K562 (cell line): Measurements from ENCODE around the gene UFSP1. TPM values are rescaled to one million over a fixed set of nuclear protein-coding genes. Genes with fewer than 3 reads are reported as not detected.

Source experiments
- BRD4 ChIP-seq: fragments of 200-600 bp; sonication (generic); IDR thresholded peaks from 2 replicates; pipeline ENCODE4 v1.6.1; 2017; ENCODE audit warnings: inconsistent platforms
- CGGBP1 ChIP-seq: fragments of 250-450 bp; sonication (Bioruptor Pico); IDR thresholded peaks from 2 replicates; pipeline ENCODE4 v1.9.0; 2021; ENCODE audit warnings: mild to moderate bottlenecking
- DACH1 ChIP-seq: fragments of 450-650 bp; IDR thresholded peaks from 2 replicates; pipeline ENCODE4 v1.6.1; 2018; ENCODE audit not compliant: partially characterized antibody
- E2F6 ChIP-seq, 2 experiments: IDR thresholded peaks; 2 replicates each; pipeline ENCODE4 v1.6.1; 2011; ENCODE audit warnings: borderline replicate concordance in 1 of 2, control low read depth in 1 of 2, low read depth in 1 of 2, low read length in 1 of 2, mild to moderate bottlenecking in 1 of 2, mixed read lengths in 1 of 2, moderate library complexity in 1 of 2; ENCODE audit not compliant: insufficient read depth in 1 of 2, insufficient read length in 1 of 2, poor library complexity in 1 of 2, severe bottlenecking in 1 of 2; ENCODE audit errors: extremely low read depth in 1 of 2
- KDM2B ChIP-seq: fragments of 250-450 bp; sonication (Bioruptor Pico); IDR thresholded peaks from 2 replicates; pipeline ENCODE4 v1.8.0; 2021; ENCODE audit warnings: mild to moderate bottlenecking, moderate library complexity
- MAZ ChIP-seq, 2 experiments: fragments of 450-650 bp in 1 of 2; sonication (generic) in 1 of 2; formaldehyde crosslinking; IDR thresholded peaks in 1 of 2; conservative IDR thresholded peaks in 1 of 2; 2 replicates each; pipeline versions ENCODE4 v1.4.0 to v1.5.0; 2020; ENCODE audit warnings: mild to moderate bottlenecking in 1 of 2, missing genetic modification reagents in 1 of 2
- NFXL1 ChIP-seq: fragments of 450-650 bp; formaldehyde crosslinking; IDR thresholded peaks from 2 replicates; pipeline ENCODE4 v1.4.0; 2021; ENCODE audit warnings: mild to moderate bottlenecking
- NR3C1 ChIP-seq: sonication (generic); formaldehyde crosslinking; IDR thresholded peaks from 2 replicates; pipeline ENCODE4 v1.8.1; 2022; ENCODE audit warnings: missing genetic modification reagents
- PCBP2 ChIP-seq: fragments of 200-400 bp; formaldehyde crosslinking; IDR thresholded peaks from 2 replicates; pipeline ENCODE4 v1.6.1; 2018; ENCODE audit warnings: low read length, low read depth, mild to moderate bottlenecking, moderate library complexity; ENCODE audit not compliant: poor library complexity, severe bottlenecking
- PHB ChIP-seq: fragments of 250-450 bp; sonication (Bioruptor Pico); IDR thresholded peaks from 2 replicates; pipeline ENCODE4 v1.5.0; 2021
- POLR2AphosphoS5 ChIP-seq: IDR thresholded peaks from 2 replicates; pipeline ENCODE4 v1.6.1; 2011; ENCODE audit warnings: mild to moderate bottlenecking, low read depth, low read length, moderate library complexity; ENCODE audit not compliant: control insufficient read depth, insufficient read depth
- POLR2B ChIP-seq: fragments of 450-650 bp; IDR thresholded peaks from 2 replicates; pipeline ENCODE4 v1.6.1; 2018; ENCODE audit warnings: low read depth; ENCODE audit not compliant: partially characterized antibody
- POLR2H ChIP-seq: IDR thresholded peaks from 2 replicates; pipeline ENCODE4 v1.6.1; 2016; ENCODE audit warnings: missing genetic modification characterization, low read depth, mild to moderate bottlenecking, control low read depth, missing compliant biosample characterization, moderate library complexity
- RAD51 ChIP-seq: fragments of 450-650 bp; IDR thresholded peaks from 2 replicates; pipeline ENCODE4 v1.7.1; 2016; ENCODE audit warnings: low read depth, mild to moderate bottlenecking, borderline replicate concordance
- SMC3 ChIP-seq: conservative IDR thresholded peaks from 2 replicates; pipeline ENCODE4 v1.6.1; 2011; ENCODE audit warnings: low read depth, low read length, improper control_type of control experiment; ENCODE audit not compliant: insufficient read depth
- TAF9B ChIP-seq: fragments of 450-650 bp; IDR thresholded peaks from 2 replicates; pipeline ENCODE4 v1.6.1; 2018; ENCODE audit warnings: mild to moderate bottlenecking; ENCODE audit not compliant: partially characterized antibody
- TARDBP ChIP-seq: fragments of 450-650 bp; IDR thresholded peaks from 2 replicates; pipeline ENCODE4 v1.6.1; 2016
- TFAP4 ChIP-seq: sonication (generic); formaldehyde crosslinking; IDR thresholded peaks from 2 replicates; pipeline ENCODE4 v1.8.0; 2022; ENCODE audit warnings: missing genetic modification reagents, mild to moderate bottlenecking, moderate library complexity, borderline replicate concordance
- U2AF2 ChIP-seq: fragments of 200-400 bp; formaldehyde crosslinking; optimal IDR thresholded peaks from 2 replicates; pipeline ENCODE3; 2017; ENCODE audit warnings: low read depth, mild to moderate bottlenecking, low read length
- ZBTB17 ChIP-seq: fragments of 450-650 bp; formaldehyde crosslinking; IDR thresholded peaks from 2 replicates; pipeline ENCODE4 v1.4.0; 2020; ENCODE audit warnings: mild to moderate bottlenecking
- ZNF324 ChIP-seq: fragments of 250-450 bp; sonication (Bioruptor Pico); IDR thresholded peaks from 2 replicates; pipeline ENCODE4 v1.4.0; 2020; ENCODE audit warnings: mild to moderate bottlenecking
- ZNF395 ChIP-seq: fragments of 200-800 bp; sonication (Bioruptor generic); IDR thresholded peaks from 2 replicates; pipeline ENCODE4 v1.6.1; 2017; ENCODE audit warnings: missing genetic modification characterization, missing compliant biosample characterization
- ZNF583 ChIP-seq: fragments of 250-450 bp; sonication (Bioruptor Pico); IDR thresholded peaks from 2 replicates; pipeline ENCODE4 v1.4.0; 2020
- ZNF586 ChIP-seq: fragments of 450-650 bp; formaldehyde crosslinking; conservative IDR thresholded peaks from 2 replicates; pipeline ENCODE4 v1.4.0; 2020; ENCODE audit warnings: mild to moderate bottlenecking, moderate library complexity
- ZZZ3 ChIP-seq: fragments of 450-650 bp; IDR thresholded peaks from 2 replicates; pipeline ENCODE4 v1.6.1; 2016; ENCODE audit warnings: antibody characterized with exemption, mild to moderate bottlenecking, moderate library complexity
- polyA plus RNA-seq, 8 experiments: library from polyadenylated mRNA; depleted of rRNA in 4 of 8; stranded (reverse) in 5 of 8; unstranded in 3 of 8; fragments of >200 nt; fragmentation: Nextera tagmentation in 2 of 8; fragmentation: Illumina TruSeq in 1 of 8; extraction: Ambion mirVana in 2 of 8; extraction: Trizol in 1 of 8; gene quantifications; 2 replicates each; pipeline versions ENCODE4 v1.2.1 to v1.2.3, GENCODE V29; 2011 to 2014; ENCODE audit warnings: inconsistent platforms in 1 of 8, missing spikeins in 1 of 8
- total RNA-seq, 7 experiments: library from RNA; depleted of rRNA in 6 of 7; stranded (reverse); fragments of >200 nt in 6 of 7; fragmentation: Illumina TruSeq in 2 of 7; extraction: Trizol in 2 of 7; gene quantifications; 2 replicates each; pipeline versions ENCODE4 v1.2.1 to v1.2.3, GENCODE V29; 2011 to 2021; ENCODE audit warnings: low replicate concordance in 1 of 7

UFSP1 gene
- total and polyA plus RNA-seq, 9 of the 15 experiments (the other 6 are each of a cell fraction or from before 2014, with no cell fraction given) = 0.50 to 18.8 (median 2.1) TPM

- TF ChIP-seq ZNF395 (CRISPR knock-in tag) (peak; percentile 67; the same call in 1 of the 2 replicates), ZNF324 (CRISPR knock-in tag) (no peak), PHB (CRISPR knock-in tag) (peak; percentile 26; the same call in 1 of the 2 replicates), TARDBP (no peak), ZNF586 (0 out of 2 replicates have a peak, but pooled peaks have one; percentile 44), TFAP4 (CRISPR knock-in tag) (peak; percentile 74), KDM2B (CRISPR knock-in tag) (peak; percentile 69; the same call in 1 of the 2 replicates), ZZZ3 (no peak), PCBP2 (peak; percentile 49), NFXL1 (CRISPR knock-in tag) (no peak), POLR2B (peak; percentile 61), U2AF2 (no peak), TAF9B (no peak), BRD4 (peak; percentile 71; the same call in 1 of the 2 replicates), SMC3 (0 out of 2 replicates have a peak, but pooled peaks have one; percentile 21), DACH1 (no peak), ZNF583 (0 out of 2 replicates have a peak, but pooled peaks have one; percentile 45), POLR2H (tag) (peak; percentile 45), RAD51 (peak; percentile 14; the same call in 1 of the 2 replicates), NR3C1 (CRISPR knock-in tag) (peak; percentile 58; the same call in 1 of the 2 replicates), CGGBP1 (CRISPR knock-in tag) (no peak), E2F6 (IDR thresholded peaks at IDR 0.05; ENCODE audit: borderline replicate concordance in 1 of 2, extremely low read depth in 1 of 2, insufficient read depth in 1 of 2, insufficient read length in 1 of 2, low read depth in 1 of 2, low read length in 1 of 2, poor library complexity in 1 of 2, severe bottlenecking in 1 of 2) (peak; percentile 93 to 94), POLR2AphosphoS5 (no peak), MAZ (CRISPR knock-in tag; conservative IDR thresholded peaks at IDR 0.05 in 1 of 2, IDR thresholded peaks at IDR 0.05 in 1 of 2) (peak; percentile 48 to 67; a peak in 2 of 4 replicates), ZBTB17 (CRISPR knock-in tag) (peak; percentile 32; the same call in 1 of the 2 replicates)
Measured at GRCh38 chr7:100888988-100889750, at the start of gene UFSP1 (continued).
